Anterior cingulate cortex (tissue), 58 donors: ENCODE measurements around the gene STARD13.

Experiments used
- DNase-seq, 58 donors: peaks; one replicate each; lab custom pipeline; 2025; lab: John Stamatoyannopoulos, UW

The STARD13 gene

GRCh38 chr13:33129094-33129832, 156.3 kb downstream of the STARD13 start:
- DNase-seq = no peak

GRCh38 chr13:33128134-33128533, 157.4 kb downstream of the STARD13 start:
- DNase-seq = no peak

- no peak for DNase-seq
Measured at GRCh38 chr13:33127009-33127551, 158.5 kb downstream of the STARD13 start.

- DNase-seq = peak in 2 of 58 donors; percentile 12 to 29
Measured at GRCh38 chr13:33125821-33126570, 159.6 kb downstream of the STARD13 start.

- DNase-seq = peak in 20 of 58 donors; percentile 12 to 48 (median 24)
Measured at GRCh38 chr13:33123066-33123859, 162.3 kb downstream of the STARD13 start.

- DNase-seq = no peak
Measured at GRCh38 chr13:33119856-33120543, 165.6 kb downstream of the STARD13 start.

GRCh38 chr13:33119022-33119781, 166.4 kb downstream of the STARD13 start:
- DNase-seq = no peak

- DNase-seq = no peak
Measured at GRCh38 chr13:33116321-33117010, 169.1 kb downstream of the STARD13 start.

- no peak for DNase-seq
Measured at GRCh38 chr13:33115274-33115673, 170.3 kb downstream of the STARD13 start.

- no peak for DNase-seq
Measured at GRCh38 chr13:33114146-33114545, 171.4 kb downstream of the STARD13 start.

- DNase-seq = no peak
Measured at GRCh38 chr13:33112766-33113165, 172.8 kb downstream of the STARD13 start.

GRCh38 chr13:33111414-33112110, 174.0 kb downstream of the STARD13 start:
- DNase-seq = no peak

GRCh38 chr13:33110713-33111413, 174.7 kb downstream of the STARD13 start:
- no peak for DNase-seq

GRCh38 chr13:33110386-33110712, 175.2 kb downstream of the STARD13 start:
- DNase-seq = no peak

GRCh38 chr13:33109801-33110200, 175.8 kb downstream of the STARD13 start:
- no peak for DNase-seq

- no peak for DNase-seq
Measured at GRCh38 chr13:33109271-33109697, 176.3 kb downstream of the STARD13 start.

GRCh38 chr13:33108620-33109019, 176.9 kb downstream of the STARD13 start:
- no peak for DNase-seq

- no peak for DNase-seq
Measured at GRCh38 chr13:33107361-33107760, 178.2 kb downstream of the STARD13 start.
